Peyer's patch (tissue), 4 donors: ENCODE data around the gene NOL9. TPM values are rescaled to one million over a fixed set of nuclear protein-coding genes. Genes with fewer than 3 reads are reported as not detected.
A peak's percentile ranks its signal among the peaks of the same experiment; 100 is the strongest.

Experiments
- DNase-seq, 3 donors: peaks; one replicate each; pipeline ENCODE4 v3.0.0-alpha.2; 2017 to 2019
- H3K27ac ChIP-seq, 4 donors: fragments of 200-600 bp; sonication (generic); one replicate each; pipeline ENCODE4 v1.5.1; 2016 to 2019
- H3K27me3 ChIP-seq, 2 donors: fragments of 200-600 bp; sonication (generic); one replicate each; pipeline ENCODE4 v1.5.1; 2019
- H3K36me3 ChIP-seq, 3 donors: fragments of 200-600 bp; sonication (generic); one replicate each; pipeline ENCODE4 v1.5.1; 2016 to 2019
- H3K4me1 ChIP-seq, 4 donors: fragments of 200-600 bp; sonication (generic); one replicate each; pipeline ENCODE4 v1.5.1; 2016 to 2019
- H3K4me3 ChIP-seq, 4 donors: fragments of 200-600 bp; sonication (generic); 1 replicate in 3 of 4; 2 replicates in 1 of 4; pipeline ENCODE4 v1.5.1; 2016 to 2019; ENCODE audit warnings: mild to moderate bottlenecking in 1 of 4
- H3K9me3 ChIP-seq, 4 donors: fragments of 200-600 bp; sonication (generic); one replicate each; pipeline ENCODE4 v1.5.1; 2016 to 2019; ENCODE audit warnings: mild to moderate bottlenecking in 1 of 4
- POLR2A ChIP-seq, 2 donors: fragments of 450-650 bp; IDR thresholded peaks; one replicate each; pipeline ENCODE4 v1.5.1; 2017; ENCODE audit warnings: antibody characterized with exemption in 2 of 2, mild to moderate bottlenecking in 2 of 2, moderate library complexity in 2 of 2
- total RNA-seq, 4 donors: library from RNA; depleted of rRNA; stranded (reverse); fragments of >200 nt; gene quantifications; one replicate each; pipeline ENCODE4 v1.1.0, GENCODE V29; 2016
- TF ChIP-seq, protein P1 (sequence below), 6 experiments: fragments of 450-650 bp in 4 of 6; fragments of 200-600 bp in 2 of 6; sonication (generic) in 1 of 6; IDR thresholded peaks; one replicate each; pipeline ENCODE4 v1.5.1; 2017 to 2019; ENCODE audit warnings: antibody characterized with exemption in 6 of 6, mild to moderate bottlenecking in 3 of 6, moderate library complexity in 1 of 6

Gene NOL9
- total RNA-seq, 4 donors from 2014 or later = 19.0 to 28.0 (median 22.5) TPM

GRCh38 chr1:6596886-6597776 is 42.8 kb upstream of the NOL9 start:
- peak in 1 of 3 donors; percentile 38 for DNase-seq
- H3K36me3 ChIP-seq = peaks cover 0 to 65% (median 0%) of the 10 kb centered on the region in 3 donors
- TF ChIP-seq, protein P1, sequence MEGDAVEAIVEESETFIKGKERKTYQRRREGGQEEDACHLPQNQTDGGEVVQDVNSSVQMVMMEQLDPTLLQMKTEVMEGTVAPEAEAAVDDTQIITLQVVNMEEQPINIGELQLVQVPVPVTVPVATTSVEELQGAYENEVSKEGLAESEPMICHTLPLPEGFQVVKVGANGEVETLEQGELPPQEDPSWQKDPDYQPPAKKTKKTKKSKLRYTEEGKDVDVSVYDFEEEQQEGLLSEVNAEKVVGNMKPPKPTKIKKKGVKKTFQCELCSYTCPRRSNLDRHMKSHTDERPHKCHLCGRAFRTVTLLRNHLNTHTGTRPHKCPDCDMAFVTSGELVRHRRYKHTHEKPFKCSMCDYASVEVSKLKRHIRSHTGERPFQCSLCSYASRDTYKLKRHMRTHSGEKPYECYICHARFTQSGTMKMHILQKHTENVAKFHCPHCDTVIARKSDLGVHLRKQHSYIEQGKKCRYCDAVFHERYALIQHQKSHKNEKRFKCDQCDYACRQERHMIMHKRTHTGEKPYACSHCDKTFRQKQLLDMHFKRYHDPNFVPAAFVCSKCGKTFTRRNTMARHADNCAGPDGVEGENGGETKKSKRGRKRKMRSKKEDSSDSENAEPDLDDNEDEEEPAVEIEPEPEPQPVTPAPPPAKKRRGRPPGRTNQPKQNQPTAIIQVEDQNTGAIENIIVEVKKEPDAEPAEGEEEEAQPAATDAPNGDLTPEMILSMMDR (IDR thresholded peaks at IDR 0.05) = no peak
- TF ChIP-seq POLR2A (IDR thresholded peaks at IDR 0.05) = no peak

GRCh38 chr1:6596351-6596750 is 42.0 kb upstream of the NOL9 start:
- peak overlapping the region in 1 of 4 donors; percentile 35 for H3K27ac ChIP-seq
- H3K4me1 ChIP-seq = peaks cover 0 to 55% (median 16%) of the 10 kb centered on the region in 4 donors
- no peaks in the 10 kb centered on the region for H3K9me3 ChIP-seq
- peaks cover 0 to 65% (median 0%) of the 10 kb centered on the region in 3 donors for H3K36me3 ChIP-seq
- TF ChIP-seq, protein P1 (IDR thresholded peaks at IDR 0.05) = no peak
- DNase-seq = peak in 1 of 3 donors; percentile 27
- no peaks in the 10 kb centered on the region for H3K27me3 ChIP-seq
- H3K4me3 ChIP-seq = no peak overlapping the region

More at GRCh38 chr1:6596886-6597776, 42.8 kb upstream of the NOL9 start:
- no peak overlapping the region for H3K4me3 ChIP-seq
- peak overlapping the region in 1 of 4 donors; percentile 35 for H3K27ac ChIP-seq
- H3K9me3 ChIP-seq = no peaks in the 10 kb centered on the region
- H3K4me1 ChIP-seq = peaks cover 0 to 55% (median 16%) of the 10 kb centered on the region in 4 donors
- no peaks in the 10 kb centered on the region for H3K27me3 ChIP-seq

GRCh38 chr1:6594977-6595740 is 40.8 kb upstream of the NOL9 start:
- DNase-seq = no peak
- H3K4me1 ChIP-seq = peaks cover 0 to 49% (median 12%) of the 10 kb centered on the region in 4 donors
- no peak overlapping the region for H3K4me3 ChIP-seq
- no peak for TF ChIP-seq POLR2A (IDR thresholded peaks at IDR 0.05)
- TF ChIP-seq, protein P1 (IDR thresholded peaks at IDR 0.05) = no peak
- H3K36me3 ChIP-seq = peaks cover 0 to 75% (median 0%) of the 10 kb centered on the region in 3 donors
- no peaks in the 10 kb centered on the region for H3K9me3 ChIP-seq
- no peaks in the 10 kb centered on the region for H3K27me3 ChIP-seq
- no peak overlapping the region for H3K27ac ChIP-seq

DNA sequence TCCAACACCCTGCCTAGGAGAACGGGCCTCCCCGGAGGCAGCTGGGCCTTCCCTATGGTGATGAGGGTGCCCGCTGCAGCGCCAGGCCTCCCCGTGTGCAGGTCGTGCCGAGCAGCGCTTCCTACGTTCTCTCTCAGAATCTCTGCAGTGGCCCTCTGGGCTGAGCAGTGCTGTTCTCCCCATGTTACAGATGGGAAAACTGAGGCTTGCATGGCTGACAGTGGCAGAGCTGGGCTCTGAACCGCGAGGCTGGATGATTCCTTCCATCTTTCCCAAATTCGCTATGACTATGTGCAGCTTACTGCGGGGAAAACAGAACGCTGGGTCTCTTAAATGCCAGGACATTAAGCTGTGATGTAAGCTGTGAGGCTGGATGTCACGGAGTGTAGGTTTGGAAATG is 39.5 kb upstream of the NOL9 start:
- peaks cover 0 to 86% (median 0%) of the 10 kb centered on the region in 3 donors for H3K36me3 ChIP-seq
- H3K27ac ChIP-seq = no peak overlapping the region
- DNase-seq = no peak
- H3K27me3 ChIP-seq = no peaks in the 10 kb centered on the region
- H3K4me3 ChIP-seq = no peak overlapping the region
- TF ChIP-seq, protein P1 (IDR thresholded peaks at IDR 0.05) = no peak
- no peak for TF ChIP-seq POLR2A (IDR thresholded peaks at IDR 0.05)
- H3K4me1 ChIP-seq = peaks cover 0 to 36% (median 1%) of the 10 kb centered on the region in 4 donors
- H3K9me3 ChIP-seq = no peaks in the 10 kb centered on the region

DNA sequence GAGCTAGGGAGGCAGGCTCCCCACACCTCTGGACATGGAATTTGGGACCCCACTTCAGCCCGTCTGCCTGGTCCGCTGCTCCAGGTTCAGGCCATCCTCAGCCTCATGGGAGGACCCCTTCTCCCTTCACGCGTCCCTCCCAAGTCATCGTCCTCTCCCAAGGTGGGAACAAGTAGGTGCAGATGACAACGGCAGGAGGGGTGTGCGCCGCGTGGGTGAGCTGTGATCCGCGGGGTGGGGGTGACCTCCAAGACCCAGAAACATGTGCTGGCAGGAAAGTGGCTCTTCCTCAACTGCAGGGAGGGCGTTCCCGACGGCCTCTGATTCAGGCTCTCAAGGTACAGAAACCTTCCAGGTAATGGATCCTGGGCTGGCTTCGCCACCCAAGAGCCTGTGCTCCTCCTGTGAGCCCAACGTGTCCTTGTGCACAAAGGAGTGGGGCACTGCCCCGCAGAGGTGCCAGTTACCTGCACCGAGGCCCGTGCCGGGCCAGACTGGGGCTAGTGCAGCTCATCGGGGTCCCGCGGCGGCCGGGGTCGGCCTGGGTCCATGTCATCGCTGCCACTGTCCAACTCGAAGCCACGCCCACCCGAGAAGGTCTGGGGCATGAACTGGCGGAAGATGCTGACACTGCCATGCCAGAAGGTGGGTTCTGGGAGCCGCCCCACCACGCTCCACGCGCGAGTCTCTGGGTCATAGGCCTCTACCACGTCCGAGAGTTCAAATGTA is 38.7 kb upstream of the NOL9 start:
- Histone ChIP-seq H3K9me3 (no peaks in the 10 kb centered on the region), H3K27me3 (no peaks in the 10 kb centered on the region), H3K4me1 (peaks cover 0 to 29% (median 0%) of the 10 kb centered on the region in 4 donors), H3K36me3 (peaks cover 0 to 86% (median 0%) of the 10 kb centered on the region in 3 donors), H3K4me3 (no peak overlapping the region), H3K27ac (no peak overlapping the region)
- TF ChIP-seq, protein P1 (IDR thresholded peaks at IDR 0.05) = no peak
- no peak for TF ChIP-seq POLR2A (IDR thresholded peaks at IDR 0.05)
- DNase-seq = no peak
